ENCODE measurements around the gene ZNF846. TPM values are rescaled to one million over a fixed set of nuclear protein-coding genes. Genes with fewer than 3 reads are reported as not detected.

Gene ZNF846
- total RNA-seq, 1 experiment from 2014 or later: 6.2 TPM

DNA sequence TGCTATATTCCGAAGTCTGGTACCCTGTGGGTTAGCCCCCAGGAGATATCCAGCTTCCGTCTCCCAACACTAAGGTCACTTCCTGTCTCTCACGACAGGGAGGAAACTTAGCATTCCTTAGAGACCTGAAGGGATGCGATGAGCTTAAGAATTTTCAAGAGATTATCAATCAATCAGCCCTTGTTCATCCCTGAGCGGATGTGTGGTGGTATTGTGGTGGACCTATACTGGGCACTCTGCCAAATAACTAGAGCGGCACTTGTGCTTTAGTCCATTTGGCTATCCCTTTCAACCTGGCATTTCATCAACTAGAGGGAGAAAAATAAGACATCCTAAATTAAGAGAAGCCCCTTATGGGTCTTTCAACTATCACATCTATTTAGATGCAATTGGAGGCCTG lies 62.7 kb downstream of the ZNF846 start:
- no peak for DNase-seq (ENCODE audit: low spot score)
- in situ Hi-C loops (cut with HindIII; ENCODE audit: low sequenced_read_pairs): no loop called here

DNA sequence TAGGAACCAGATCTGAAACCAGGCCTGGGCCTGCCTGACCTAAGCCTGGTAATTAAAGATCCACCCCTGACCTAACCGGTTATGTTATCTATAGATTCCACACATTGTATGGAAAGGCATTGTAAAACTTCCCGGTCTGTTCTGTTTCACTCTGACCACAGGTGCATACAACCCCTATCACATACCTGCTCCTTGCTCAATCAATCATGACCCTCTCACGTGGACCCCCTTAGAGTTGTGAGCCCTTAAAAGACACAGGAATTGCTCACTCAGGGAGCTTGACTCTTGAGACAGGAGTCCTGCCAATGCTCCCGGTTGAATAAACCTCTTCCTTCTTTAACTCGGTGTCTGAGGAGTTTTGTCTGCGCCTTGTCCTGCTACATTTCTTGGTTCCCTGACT lies 66.4 kb downstream of the ZNF846 start:
- in situ Hi-C loops (cut with HindIII; ENCODE audit: low sequenced_read_pairs): no loop called here
- DNase-seq (ENCODE audit: low spot score): no peak

Other genes with a start within 250 kb of the ZNF846 start
- 0.68 and 8.9 TPM in 2 replicates for gene ZNF426, start 230.1 kb downstream of the ZNF846 start, total RNA-seq (2014; rRNA removed; shearing (Covaris generic))
- gene ZNF121, start 184.2 kb downstream of the ZNF846 start, total RNA-seq (2014; rRNA removed; shearing (Covaris generic)): 27.3 and 41.1 TPM in 2 replicates
- 26.3 and 41.3 TPM in 2 replicates for gene ZNF561, start 147.5 kb downstream of the ZNF846 start, total RNA-seq (2014; rRNA removed; shearing (Covaris generic))
- gene ZNF562, start 93.6 kb downstream of the ZNF846 start, total RNA-seq (2014; rRNA removed; shearing (Covaris generic)): 9.7 and 34.7 TPM in 2 replicates
- gene FBXL12, start 50.3 kb upstream of the ZNF846 start, total RNA-seq (2014; rRNA removed; shearing (Covaris generic)): 23.4 and 32.4 TPM in 2 replicates
- gene UBL5, start 59.2 kb upstream of the ZNF846 start, total RNA-seq (2014; rRNA removed; shearing (Covaris generic)): 338 and 361 TPM in 2 replicates
- gene PIN1, start 66.6 kb upstream of the ZNF846 start, total RNA-seq (2014; rRNA removed; shearing (Covaris generic)): 222 and 282 TPM in 2 replicates
- 5.8 and 11.5 TPM in 2 replicates for gene OLFM2, start 167.8 kb upstream of the ZNF846 start, total RNA-seq (2014; rRNA removed; shearing (Covaris generic))
- gene COL5A3, start 241.8 kb upstream of the ZNF846 start, total RNA-seq (2014; rRNA removed; shearing (Covaris generic)): not detected in 2 replicates
- not detected in 2 replicates for gene RDH8, start 244.7 kb upstream of the ZNF846 start, total RNA-seq (2014; rRNA removed; shearing (Covaris generic))

Measured in G401 (cell line).